HG03469 (cell line): ENCODE measurements around the gene THBD.
"Not testable (repeated sequence)": the region's sequence is repeated elsewhere in the genome, so short reads cannot be mapped to it uniquely, and the experiment has no call there.

Experiments used
- ATAC-seq: cut with Tn5 transposase; IDR thresholded peaks from one replicate; pipeline ENCODE4 v1.9.1; 2021; ENCODE audit warnings: mild to moderate bottlenecking, moderate library complexity, moderate number of reproducible peaks; ENCODE audit not compliant: unreplicated experiment

The THBD gene

DNA sequence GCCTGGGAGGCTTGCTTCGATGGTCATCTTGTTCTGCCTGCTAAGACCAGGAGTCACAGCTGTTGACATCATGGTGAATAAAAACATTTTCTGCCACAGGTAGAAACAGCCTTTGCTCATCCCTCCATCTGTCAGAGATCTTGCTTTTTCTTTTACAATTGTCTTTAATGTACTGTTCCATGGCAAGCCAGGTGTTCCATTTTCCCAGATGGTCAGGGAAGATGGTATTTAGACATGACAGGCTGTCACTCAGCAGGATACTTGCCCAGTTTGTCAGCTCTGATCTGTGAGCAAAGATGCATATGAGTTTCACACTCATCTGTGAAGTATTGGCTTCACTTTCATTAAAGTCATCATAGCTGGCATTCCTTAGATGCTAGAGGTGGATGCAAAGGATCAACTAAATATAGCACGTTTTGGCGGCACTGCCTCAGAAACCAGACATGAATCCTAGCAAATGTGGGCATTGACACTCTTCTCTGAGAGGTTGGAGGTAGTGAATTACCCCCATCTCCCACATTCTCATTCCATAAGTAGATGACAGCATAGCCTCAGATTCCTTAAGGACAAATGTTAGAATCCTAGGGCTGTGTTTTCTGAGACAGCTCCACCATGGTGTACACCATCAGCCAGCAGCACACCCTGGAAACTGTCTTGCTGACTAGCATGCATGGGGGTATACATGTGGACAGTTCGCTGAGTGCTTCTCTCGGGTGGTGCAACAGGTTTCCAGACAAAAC is 10.2 kb downstream of the THBD start:
- ATAC-seq = no peak

DNA sequence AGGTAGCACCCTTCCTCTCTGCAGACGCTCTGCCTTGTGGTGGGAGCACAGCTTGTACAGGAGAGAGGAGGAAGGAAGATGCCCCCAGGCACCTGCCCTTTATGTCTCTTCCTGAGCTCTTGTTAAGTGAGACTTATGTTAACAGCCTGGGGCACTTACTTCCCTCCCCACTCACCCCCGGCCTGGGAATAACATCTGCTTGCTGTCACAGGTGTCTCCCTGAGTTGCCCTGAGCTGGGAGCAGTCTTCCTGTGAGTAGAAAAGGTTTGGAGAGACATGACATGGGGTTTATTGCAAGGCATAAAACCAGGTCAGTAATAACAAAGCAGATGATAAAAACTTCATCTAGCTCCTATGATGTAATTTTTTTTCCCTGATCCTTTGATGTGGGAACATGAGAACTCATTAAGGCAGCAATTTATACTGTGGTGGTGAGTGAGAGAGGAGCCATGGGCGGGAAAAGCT is 12.4 kb downstream of the THBD start:
- ATAC-seq = no peak

DNA sequence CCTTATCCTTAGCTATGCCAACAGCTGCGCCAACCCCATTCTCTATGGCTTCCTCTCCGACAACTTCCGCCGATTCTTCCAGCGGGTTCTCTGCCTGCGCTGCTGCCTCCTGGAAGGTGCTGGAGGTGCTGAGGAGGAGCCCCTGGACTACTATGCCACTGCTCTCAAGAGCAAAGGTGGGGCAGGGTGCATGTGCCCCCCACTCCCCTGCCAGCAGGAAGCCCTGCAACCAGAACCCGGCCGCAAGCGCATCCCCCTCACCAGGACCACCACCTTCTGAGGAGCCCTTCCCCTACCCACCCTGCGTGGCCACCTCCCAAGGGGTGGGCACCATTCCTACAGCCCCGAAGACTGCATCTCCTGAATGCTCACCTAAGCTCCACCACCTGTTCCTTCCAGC is 13.1 kb downstream of the THBD start:
- no peak for ATAC-seq

DNA sequence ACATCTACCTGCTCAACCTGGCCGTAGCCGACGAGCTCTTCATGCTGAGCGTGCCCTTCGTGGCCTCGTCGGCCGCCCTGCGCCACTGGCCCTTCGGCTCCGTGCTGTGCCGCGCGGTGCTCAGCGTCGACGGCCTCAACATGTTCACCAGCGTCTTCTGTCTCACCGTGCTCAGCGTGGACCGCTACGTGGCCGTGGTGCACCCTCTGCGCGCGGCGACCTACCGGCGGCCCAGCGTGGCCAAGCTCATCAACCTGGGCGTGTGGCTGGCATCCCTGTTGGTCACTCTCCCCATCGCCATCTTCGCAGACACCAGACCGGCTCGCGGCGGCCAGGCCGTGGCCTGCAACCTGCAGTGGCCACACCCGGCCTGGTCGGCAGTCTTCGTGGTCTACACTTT is 13.7 kb downstream of the THBD start:
- no peak for ATAC-seq

DNA sequence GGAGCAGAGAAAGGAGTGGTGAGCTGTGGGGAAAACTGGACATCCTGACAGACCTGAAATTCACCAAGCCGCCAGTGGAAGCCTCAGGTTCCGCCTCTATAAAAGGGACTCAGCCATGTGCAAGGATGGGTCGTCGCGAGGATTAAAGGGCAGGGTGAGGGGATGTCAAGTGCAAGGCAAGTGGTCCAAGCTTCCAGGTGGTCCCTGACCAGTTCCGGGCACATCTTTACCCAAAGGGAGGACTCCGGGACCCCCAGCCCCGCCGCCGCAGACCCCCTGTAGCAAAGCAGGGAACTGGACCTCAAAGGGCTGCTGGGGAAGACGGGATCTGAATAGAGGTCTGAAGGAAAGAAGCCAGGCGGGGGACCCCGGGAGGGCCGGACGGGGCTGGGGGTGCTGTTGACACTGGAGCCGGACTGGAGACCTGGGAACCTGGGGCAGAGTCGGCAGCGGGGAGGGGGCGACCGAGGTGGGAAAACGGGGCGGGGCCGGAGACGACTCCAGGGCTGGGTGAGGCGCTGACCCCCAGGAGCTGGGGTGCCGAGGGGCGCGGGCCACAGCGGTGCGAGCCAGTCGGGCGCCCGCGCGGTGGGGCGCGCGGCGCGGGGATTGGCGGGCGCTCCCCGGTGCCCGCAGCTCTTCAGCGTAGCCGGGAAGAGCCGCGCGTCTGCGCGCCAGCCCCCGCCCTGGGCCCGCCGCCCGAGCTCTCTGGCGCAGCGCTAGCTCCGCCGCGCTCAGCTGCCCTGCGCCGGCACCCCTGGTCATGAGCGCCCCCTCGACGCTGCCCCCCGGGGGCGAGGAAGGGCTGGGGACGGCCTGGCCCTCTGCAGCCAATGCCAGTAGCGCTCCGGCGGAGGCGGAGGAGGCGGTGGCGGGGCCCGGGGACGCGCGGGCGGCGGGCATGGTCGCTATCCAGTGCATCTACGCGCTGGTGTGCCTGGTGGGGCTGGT is 14.5 kb downstream of the THBD start, which contains the start of gene SSTR4:
Gene SSTR4 (plus strand): TSS at position 592 of the 951 bp plus-strand sequence. CDS start 172 bp downstream, at position 764.
- ATAC-seq = no peak

DNA sequence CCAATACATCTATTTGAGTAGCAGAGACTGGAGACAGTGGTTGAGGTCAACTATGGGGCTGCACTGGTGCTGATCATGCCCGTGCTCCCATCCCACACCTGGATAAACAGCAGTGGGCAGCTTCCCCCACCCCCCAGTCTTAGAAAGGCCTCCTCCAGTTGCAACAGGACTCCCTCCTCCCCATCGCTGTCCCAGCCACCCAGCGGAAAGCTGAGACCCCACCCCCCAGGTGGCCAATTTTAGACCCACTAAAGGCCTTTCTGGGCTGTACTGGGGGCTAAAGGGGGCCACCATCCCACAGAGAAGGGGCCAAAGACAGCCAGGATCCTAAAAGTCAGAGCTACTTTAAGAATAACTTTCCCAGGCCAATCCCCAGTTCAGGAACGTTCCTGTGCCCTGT is 15.6 kb downstream of the THBD start:
- ATAC-seq = no peak

DNA sequence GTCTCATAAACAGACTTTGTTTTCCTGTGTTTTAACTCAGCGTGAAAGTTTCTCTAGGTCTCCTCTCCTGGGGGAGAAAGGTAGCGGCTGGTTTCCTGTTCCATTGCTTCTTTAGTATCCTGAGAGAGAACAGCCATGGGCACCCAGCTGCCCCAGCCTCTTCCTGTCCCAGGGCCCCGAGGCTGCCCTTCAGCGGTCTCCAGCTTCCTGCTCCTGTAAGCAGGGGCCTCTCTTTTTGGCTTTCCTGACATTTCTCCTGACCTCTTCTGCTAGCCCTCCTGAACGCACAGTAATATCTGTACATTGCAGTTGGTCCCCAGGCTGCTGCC is 16.8 kb downstream of the THBD start:
- no peak for ATAC-seq

DNA sequence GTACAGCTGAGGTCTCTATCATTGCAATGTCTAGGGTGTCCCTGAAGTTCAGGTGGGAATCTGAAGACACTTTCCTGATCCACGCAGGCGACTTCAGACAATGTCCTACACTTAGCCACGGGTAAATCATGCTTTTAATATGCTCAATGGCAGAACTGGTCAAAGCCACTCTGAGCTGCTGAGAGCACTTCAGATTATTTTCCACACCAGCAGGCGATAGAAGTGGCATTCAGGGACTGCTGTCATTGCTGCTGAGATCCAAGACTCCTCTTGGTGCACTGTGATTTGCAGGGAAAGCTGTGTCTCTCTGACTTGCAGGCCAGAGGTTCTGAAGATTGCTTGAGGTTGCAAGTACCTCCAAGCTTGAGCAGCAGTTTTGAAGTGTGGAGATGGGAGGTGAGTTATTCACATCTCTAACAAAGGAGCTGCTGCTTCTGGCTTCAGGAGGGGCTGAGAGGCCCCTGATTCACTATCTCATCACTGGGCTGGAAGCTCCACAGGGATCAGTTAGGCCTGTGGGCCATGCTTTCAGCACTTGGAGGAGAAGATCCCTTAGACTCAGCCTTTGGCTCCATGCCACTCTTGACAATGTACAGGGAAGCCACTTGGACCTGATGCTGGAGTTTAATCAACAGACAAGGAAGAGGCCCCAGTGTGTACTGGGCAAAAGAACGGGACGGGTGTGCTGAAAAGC is 17.3 kb downstream of the THBD start:
- no peak for ATAC-seq

DNA sequence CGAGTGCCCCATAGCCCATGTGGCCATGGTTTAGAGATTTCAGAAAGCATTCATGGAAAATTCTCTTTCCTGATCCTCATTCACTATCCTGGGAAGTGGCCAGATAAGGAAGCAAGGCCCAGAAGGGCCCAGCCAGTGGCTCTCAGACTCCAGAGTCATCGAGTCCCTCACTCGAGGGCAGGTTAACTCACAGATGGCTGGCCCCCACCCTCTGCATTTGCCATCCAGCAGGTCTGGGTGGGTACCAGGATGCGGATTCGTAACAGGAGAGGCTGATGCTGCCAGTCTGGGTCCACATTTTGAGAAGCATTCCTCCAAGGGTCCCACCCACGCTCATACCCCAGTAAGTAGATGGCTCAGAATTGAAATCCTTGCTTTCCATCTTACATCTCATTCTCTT is 18.1 kb downstream of the THBD start:
- no peak for ATAC-seq

DNA sequence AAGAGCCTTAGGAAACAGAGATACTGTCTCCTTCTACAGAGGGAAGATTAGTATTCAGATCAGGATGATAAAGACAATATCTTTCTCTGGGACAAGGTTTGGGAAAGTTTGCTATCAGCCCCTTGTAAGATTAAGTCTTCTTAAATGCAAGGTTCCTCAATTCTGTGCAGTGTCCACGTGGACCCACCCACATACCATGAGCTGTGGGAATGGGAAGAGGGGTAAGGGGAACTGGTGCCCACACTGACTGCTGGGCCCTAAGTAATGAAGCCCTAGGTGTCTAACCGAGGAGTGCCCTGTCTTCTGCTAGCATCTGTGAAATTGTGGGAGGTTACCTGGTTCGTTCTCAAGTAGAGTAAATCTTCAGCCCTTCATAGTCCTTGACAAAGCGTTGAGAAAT is 20.1 kb downstream of the THBD start:
- ATAC-seq = no peak

DNA sequence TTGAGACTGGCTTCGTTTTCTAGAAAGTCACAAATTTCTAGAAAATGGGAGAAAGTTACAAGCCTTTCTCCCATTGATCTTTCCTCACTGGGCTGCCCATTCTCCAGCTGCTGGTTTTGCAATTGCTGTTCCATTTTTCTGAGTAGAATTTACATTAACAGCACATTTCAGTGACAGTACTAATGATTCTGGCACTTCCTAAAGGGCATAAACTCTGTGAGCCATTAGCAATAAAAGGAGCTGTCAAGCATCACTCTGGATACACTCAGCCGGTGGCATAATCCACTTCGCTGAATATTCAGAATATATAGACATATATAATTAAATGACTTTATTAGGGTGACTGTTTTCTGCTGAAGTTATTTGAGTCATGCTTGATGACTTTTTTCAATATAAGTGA is 21.1 kb downstream of the THBD start:
- ATAC-seq = no peak

DNA sequence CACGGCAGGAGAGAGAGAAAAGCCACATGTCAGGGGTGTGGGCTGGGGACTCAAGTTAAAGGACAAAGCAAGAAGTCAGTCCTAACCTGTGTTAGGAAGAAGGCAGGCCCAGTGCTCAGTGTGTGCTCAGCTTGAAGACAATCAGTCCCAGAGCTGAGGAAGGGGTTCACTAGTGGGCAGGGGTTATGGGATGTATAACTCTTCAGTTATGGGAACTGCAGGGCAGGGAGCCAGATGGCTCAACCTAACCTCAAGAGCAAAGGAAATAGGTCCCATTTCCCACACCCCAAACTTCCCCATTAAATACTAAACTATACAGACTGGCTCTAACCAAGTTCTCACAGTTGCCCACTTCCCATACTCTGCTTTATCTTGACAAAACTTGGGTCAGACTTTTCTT is 21.8 kb downstream of the THBD start:
- ATAC-seq = no peak

DNA sequence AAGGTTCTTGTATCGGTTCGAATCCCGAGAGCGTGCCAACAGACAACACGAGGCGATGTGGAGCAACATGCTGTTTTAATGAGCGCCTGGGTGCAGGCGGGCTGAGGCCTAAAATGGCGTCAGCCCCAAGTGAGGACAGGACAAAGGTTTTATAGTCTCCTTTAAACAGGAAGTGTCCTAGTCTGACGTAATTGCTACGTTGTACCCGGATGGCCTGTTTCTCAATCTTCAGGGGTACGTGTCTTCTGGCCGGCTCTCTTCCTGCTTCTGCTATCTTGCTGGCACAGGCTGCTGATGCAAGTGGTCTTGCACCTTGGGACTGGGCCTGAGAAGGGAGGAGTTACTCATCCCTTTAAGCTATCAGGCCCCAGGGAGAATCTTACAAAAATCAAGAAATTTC is 24.0 kb downstream of the THBD start:
- not testable (repeated sequence) for ATAC-seq

DNA sequence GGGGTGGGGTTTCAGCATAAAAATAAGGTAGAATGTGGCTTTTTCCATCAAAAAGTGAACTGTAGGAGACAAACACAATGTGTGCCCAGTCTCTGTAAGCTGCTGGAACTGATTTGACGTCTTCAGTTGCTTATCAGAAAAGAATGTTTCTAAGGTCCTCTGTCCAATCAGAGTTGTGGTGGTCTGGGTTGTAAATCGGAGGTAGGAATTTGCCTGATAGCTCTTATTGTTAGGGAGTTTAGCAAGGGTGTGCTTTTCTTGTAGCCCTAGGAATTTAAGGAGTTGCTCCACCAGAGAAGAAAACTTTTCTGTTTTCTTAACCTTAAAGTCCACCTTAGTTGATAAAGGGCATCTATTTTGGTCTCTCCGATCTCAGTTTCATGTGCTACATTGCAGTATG is 24.8 kb downstream of the THBD start:
- no peak for ATAC-seq

DNA sequence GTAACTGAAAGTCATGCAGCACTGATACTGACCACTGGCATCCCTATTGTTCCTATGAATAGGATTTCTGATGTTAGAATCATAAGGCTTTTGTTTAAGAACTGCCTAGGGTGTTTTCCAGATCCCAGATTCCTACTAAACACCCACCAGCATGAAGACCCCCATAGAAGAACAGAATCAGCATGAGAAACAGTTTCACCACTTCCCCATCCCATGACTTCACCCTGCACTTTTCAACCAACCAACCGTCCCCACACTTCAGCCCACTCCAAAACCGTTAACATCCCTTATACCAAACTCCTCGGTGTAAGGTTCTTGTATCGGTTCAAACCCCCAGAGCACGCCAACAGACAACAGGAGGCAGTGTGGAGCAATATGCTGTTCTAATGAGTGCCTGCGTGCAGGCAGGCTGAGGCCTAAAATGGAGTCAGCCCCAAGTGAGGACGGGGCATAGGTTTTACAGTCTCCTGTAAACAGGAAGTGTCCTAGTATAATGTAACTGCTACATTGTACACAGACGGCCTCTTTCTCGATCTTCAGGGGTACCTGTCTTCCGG is 25.8 kb downstream of the THBD start:
- ATAC-seq = no peak

DNA sequence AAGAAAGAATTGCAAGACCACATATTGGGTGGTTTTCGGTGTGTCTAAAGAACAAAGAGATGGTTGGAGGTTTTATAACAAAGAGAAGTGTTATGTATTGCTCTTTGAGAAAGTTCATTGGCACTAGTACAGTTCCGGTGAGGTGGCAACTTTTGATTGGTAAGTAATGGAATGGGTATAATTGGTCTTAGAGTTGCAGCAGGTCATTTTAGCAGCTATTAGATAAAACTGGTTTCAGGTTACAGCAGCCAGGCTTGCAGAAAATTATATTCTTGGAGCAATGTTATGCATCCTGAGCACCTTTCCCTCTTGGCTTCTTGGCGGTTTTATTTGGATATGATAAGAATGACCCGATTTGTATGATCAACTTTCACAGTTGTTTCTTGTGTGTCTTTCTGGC is 26.6 kb downstream of the THBD start:
- ATAC-seq = no peak

DNA sequence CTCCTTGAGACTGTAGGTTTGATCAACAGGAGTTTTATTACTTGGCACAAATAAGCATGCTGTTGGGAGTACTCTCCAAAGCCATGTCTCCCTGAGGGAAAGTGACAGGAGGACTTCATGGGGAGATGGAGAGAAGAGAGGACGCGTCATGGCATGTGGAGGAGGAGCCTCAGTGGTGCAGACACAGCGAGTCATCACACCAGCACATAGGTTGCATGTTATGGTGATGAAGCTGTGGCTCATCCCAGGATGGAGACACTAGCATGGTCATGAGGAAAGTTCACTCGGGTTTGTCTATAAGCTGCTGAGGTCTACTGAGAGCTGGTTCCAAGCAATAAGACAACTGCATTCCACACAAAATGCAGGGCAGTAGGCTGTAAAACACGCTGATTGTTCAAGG is 27.5 kb downstream of the THBD start:
- ATAC-seq = no peak

DNA sequence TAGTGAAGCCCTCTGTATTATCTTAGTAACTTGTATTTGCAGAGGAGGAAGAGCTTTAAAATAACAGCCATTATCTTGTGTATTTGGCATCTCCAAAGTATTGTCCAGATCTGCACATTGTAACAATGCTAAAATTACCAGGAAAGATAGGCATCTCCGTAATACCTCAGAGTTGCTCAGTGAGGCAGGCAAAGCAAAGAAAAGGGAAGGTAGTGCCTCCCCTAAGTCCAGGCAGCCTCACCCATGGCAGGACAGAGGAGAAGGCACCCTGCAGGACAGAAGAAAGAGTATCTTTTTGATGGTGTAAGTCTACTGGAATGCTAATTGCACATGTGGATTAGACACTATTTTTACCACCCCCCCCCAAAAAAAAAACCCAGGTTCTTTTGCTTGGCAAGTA is 27.9 kb downstream of the THBD start:
- no peak for ATAC-seq

DNA sequence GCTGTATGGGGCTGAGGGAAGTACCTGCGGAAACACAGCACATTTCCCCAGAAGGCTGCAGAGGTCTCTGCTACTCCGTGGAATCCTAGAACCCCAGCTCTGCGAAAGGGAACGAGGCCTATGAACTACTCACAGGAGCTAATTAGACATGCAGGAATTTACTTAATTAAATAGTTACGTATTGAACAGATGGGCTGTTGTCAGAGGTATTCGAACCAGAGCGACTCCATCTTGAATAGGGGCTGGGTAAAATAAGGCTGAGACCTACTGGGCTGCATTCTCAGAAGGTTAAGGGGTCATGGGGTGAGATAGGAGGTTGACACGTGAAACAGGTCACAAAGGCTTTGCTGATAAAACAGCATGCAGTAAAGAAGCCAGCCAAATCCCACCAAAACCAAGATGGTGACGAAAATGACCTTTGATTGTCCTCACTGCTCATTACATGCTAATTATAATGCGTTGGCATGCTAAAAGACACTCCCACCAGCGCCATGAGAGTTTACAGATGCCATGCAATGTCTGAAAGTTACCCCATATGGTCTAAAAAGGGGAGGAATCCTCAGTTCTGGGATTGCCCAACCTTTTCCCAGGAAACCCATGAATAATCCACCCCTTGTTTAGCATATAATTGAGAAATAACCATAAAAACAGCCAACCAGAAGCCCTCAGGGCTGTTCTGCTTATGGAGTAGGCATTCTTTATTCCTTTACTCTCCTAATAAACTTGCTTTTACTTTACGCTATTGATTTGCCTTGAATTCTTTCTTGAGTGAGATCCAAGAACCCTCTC is 29.0 kb downstream of the THBD start:
- ATAC-seq = no peak

DNA sequence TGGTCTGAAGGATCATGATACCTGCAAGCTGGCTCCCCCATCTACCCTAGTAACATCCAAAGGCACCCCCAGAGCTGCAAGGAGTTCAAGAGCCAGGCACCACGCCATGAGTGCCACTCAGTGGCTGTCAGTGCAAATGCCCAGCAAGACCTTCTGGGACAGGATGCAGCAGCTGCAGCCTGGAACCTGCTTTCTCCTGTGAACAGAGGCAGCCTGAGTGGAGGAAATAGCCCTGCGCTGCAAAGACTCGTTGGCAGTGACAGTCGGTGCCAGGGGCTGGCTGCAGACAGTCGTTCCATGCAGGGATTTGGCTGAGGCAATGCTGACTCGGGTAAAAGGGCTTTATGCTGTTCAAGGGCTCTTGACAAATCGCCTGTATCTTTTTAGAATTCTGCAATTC is 30.1 kb downstream of the THBD start:
- no peak for ATAC-seq
